GM19438 (cell line): Measurements from ENCODE around the gene SH2B3.
"Not testable (repeated sequence)": the region's sequence is repeated elsewhere in the genome, so short reads cannot be mapped to it uniquely, and the experiment has no call there.

Experiments
- ATAC-seq: cut with Tn5 transposase; IDR thresholded peaks from one replicate; pipeline ENCODE4 v1.9.1; 2021; ENCODE audit warnings: low read depth; ENCODE audit not compliant: unreplicated experiment

Gene SH2B3

GRCh38 chr12:111384596-111384995 is 21.1 kb upstream of the SH2B3 start:
- no peak for ATAC-seq

- no peak for ATAC-seq
Measured at GRCh38 chr12:111386885-111387284, 18.8 kb upstream of the SH2B3 start.

- no peak for ATAC-seq
Measured at GRCh38 chr12:111387747-111388323, 17.9 kb upstream of the SH2B3 start.

- ATAC-seq = no peak
Measured at GRCh38 chr12:111389635-111390034, 16.1 kb upstream of the SH2B3 start.

GRCh38 chr12:111390910-111391309 is 14.8 kb upstream of the SH2B3 start:
- ATAC-seq = no peak

GRCh38 chr12:111393700-111394300 is 11.9 kb upstream of the SH2B3 start:
- no peak for ATAC-seq

GRCh38 chr12:111394480-111394879 is 11.2 kb upstream of the SH2B3 start:
- ATAC-seq = no peak

- ATAC-seq = no peak
Measured at GRCh38 chr12:111395336-111396187, 10.2 kb upstream of the SH2B3 start.

- ATAC-seq = not testable (repeated sequence)
Measured at GRCh38 chr12:111396271-111396670, 9.5 kb upstream of the SH2B3 start.

GRCh38 chr12:111396726-111397445 is 8.8 kb upstream of the SH2B3 start:
- ATAC-seq = no peak

GRCh38 chr12:111398530-111398929 is 7.2 kb upstream of the SH2B3 start:
- no peak for ATAC-seq

GRCh38 chr12:111399741-111400404 is 5.8 kb upstream of the SH2B3 start:
- ATAC-seq = not testable (repeated sequence)

- no peak for ATAC-seq
Measured at GRCh38 chr12:111401167-111401605, 4.5 kb upstream of the SH2B3 start.

- not testable (repeated sequence) for ATAC-seq
Measured at GRCh38 chr12:111402490-111402824, 3.3 kb upstream of the SH2B3 start.

GRCh38 chr12:111404362-111405148 is 1.2 kb upstream of the SH2B3 start:
- peak; percentile 4 for ATAC-seq

GRCh38 chr12:111405149-111405858 is 419 bp upstream of the SH2B3 start:
- ATAC-seq = peak; percentile 48

- no peak for ATAC-seq
Measured at GRCh38 chr12:111406474-111407376, 1.0 kb downstream of the SH2B3 start.
